Liver (tissue), 9 donors: ENCODE data around the gene CELF2. TPM values are rescaled to one million over a fixed set of nuclear protein-coding genes. Genes with fewer than 3 reads are reported as not detected.

Experiments used
- DNase-seq: peaks from one replicate; pipeline ENCODE4 v3.0.0-alpha.2; 2017; ENCODE audit warnings: low spot score
- H3K27ac ChIP-seq, 2 donors: one replicate each; pipeline ENCODE4 v1.7.0; 2013; ENCODE audit warnings: inconsistent platforms in 2 of 2, low read length in 2 of 2, control low read depth in 1 of 2, low read depth in 1 of 2, mild to moderate bottlenecking in 1 of 2
- H3K27me3 ChIP-seq, 4 donors: one replicate each; pipeline versions ENCODE4 v1.6.1 to v1.7.0; 2013; ENCODE audit warnings: low read length in 3 of 4, inconsistent platforms in 1 of 4, mild to moderate bottlenecking in 1 of 4, moderate library complexity in 1 of 4; ENCODE audit not compliant: control insufficient read depth in 4 of 4, insufficient read depth in 4 of 4
- H3K36me3 ChIP-seq, 4 donors: one replicate each; pipeline versions ENCODE4 v1.6.1 to v1.7.0; 2013; ENCODE audit warnings: low read length in 3 of 4, mild to moderate bottlenecking in 3 of 4, low read depth in 1 of 4, moderate library complexity in 1 of 4; ENCODE audit not compliant: control insufficient read depth in 4 of 4, insufficient read depth in 3 of 4
- H3K4me1 ChIP-seq, 4 donors: one replicate each; pipeline versions ENCODE4 v1.6.1 to v1.7.0; 2013; ENCODE audit warnings: low read length in 3 of 4, mild to moderate bottlenecking in 3 of 4, moderate library complexity in 1 of 4; ENCODE audit not compliant: control insufficient read depth in 4 of 4, insufficient read depth in 4 of 4
- H3K4me3 ChIP-seq, 3 donors: one replicate each; pipeline versions ENCODE4 v1.6.1 to v1.7.0; 2013; ENCODE audit warnings: low read length in 3 of 3, control low read depth in 1 of 3, low read depth in 1 of 3, mild to moderate bottlenecking in 1 of 3
- H3K9ac ChIP-seq, 2 donors: one replicate each; pipeline ENCODE4 v1.7.0; 2013; ENCODE audit warnings: low read length in 2 of 2, mild to moderate bottlenecking in 2 of 2, moderate library complexity in 2 of 2, control low read depth in 1 of 2, low read depth in 1 of 2
- H3K9me3 ChIP-seq, 4 donors: one replicate each; pipeline versions ENCODE4 v1.6.1 to v1.7.0; 2013; ENCODE audit warnings: low read length in 3 of 4; ENCODE audit not compliant: control insufficient read depth in 4 of 4
- ATF3 ChIP-seq: IDR thresholded peaks from 2 replicates; pipeline ENCODE4 v1.6.1; 2016; ENCODE audit warnings: antibody characterized with exemption
- CTCF ChIP-seq: fragments of 150-350 bp; IDR thresholded peaks from 2 replicates; pipeline ENCODE4 v1.5.1; 2017; ENCODE audit warnings: improper control_type of control experiment, low read depth, low read length; ENCODE audit not compliant: missing input control
- EGR1 ChIP-seq, 2 donors: IDR thresholded peaks; 2 replicates each; pipeline ENCODE4 v1.6.1; 2016 to 2018; ENCODE audit warnings: antibody characterized with exemption in 2 of 2, low read depth in 2 of 2
- FOXA1 ChIP-seq: IDR thresholded peaks from 2 replicates; pipeline ENCODE4 v1.6.1; 2016; ENCODE audit warnings: antibody characterized with exemption
- FOXA2 ChIP-seq: IDR thresholded peaks from 2 replicates; pipeline ENCODE4 v1.6.1; 2016; ENCODE audit warnings: antibody characterized with exemption
- GABPA ChIP-seq, 2 donors: IDR thresholded peaks in 1 of 2; conservative IDR thresholded peaks in 1 of 2; 2 replicates each; pipeline ENCODE4 v1.6.1; 2016; ENCODE audit warnings: antibody characterized with exemption in 2 of 2, mild to moderate bottlenecking in 1 of 2, moderate library complexity in 1 of 2
- HNF4A ChIP-seq, 2 donors: conservative IDR thresholded peaks; 2 replicates each; pipeline ENCODE4 v1.6.1; 2016; ENCODE audit warnings: antibody characterized with exemption in 2 of 2, mild to moderate bottlenecking in 2 of 2
- HNF4G ChIP-seq: IDR thresholded peaks from 2 replicates; pipeline ENCODE4 v1.6.1; 2016; ENCODE audit warnings: antibody characterized with exemption
- JUND ChIP-seq, 2 donors: IDR thresholded peaks; 2 replicates each; pipeline ENCODE4 v1.6.1; 2016; ENCODE audit warnings: antibody characterized with exemption in 2 of 2
- MAX ChIP-seq: IDR thresholded peaks from 2 replicates; pipeline ENCODE4 v1.6.1; 2016; ENCODE audit warnings: antibody characterized with exemption
- NR2F2 ChIP-seq: IDR thresholded peaks from 2 replicates; pipeline ENCODE4 v1.6.1; 2016; ENCODE audit warnings: antibody characterized with exemption
- RAD21 ChIP-seq, 2 donors: IDR thresholded peaks; 2 replicates each; pipeline ENCODE4 v1.6.1; 2016; ENCODE audit warnings: antibody characterized with exemption in 2 of 2, mild to moderate bottlenecking in 2 of 2
- RXRA ChIP-seq, 2 donors: IDR thresholded peaks; 2 replicates each; pipeline ENCODE4 v1.6.1; 2017 to 2018; ENCODE audit warnings: antibody characterized with exemption in 2 of 2, mild to moderate bottlenecking in 1 of 2
- SP1 ChIP-seq: IDR thresholded peaks from 2 replicates; pipeline ENCODE4 v1.6.1; 2018; ENCODE audit warnings: antibody characterized with exemption, mild to moderate bottlenecking
- TAF1 ChIP-seq: conservative IDR thresholded peaks from 2 replicates; pipeline ENCODE4 v1.6.1; 2016; ENCODE audit warnings: antibody characterized with exemption, mild to moderate bottlenecking
- YY1 ChIP-seq: IDR thresholded peaks from 2 replicates; pipeline ENCODE4 v1.6.1; 2016; ENCODE audit warnings: antibody characterized with exemption, mild to moderate bottlenecking
- WGBS: extraction: QIAGEN DNeasy Blood & Tissue Kit; methylation state at CpG from one replicate; pipeline ENCODE4 v1.1.7; 2013; 5-methylcytosine and 5-hydroxymethylcytosine counted together
- polyA plus RNA-seq, 2 donors: library from polyadenylated mRNA; stranded (reverse) in 1 of 2; unstranded in 1 of 2; fragments of 200-250 nt in 1 of 2; fragments of >200 nt in 1 of 2; fragmentation: Nextera tagmentation in 1 of 2; extraction: Ambion mirVana in 1 of 2; gene quantifications; one replicate each; pipeline versions ENCODE4 v1.2.1 to v1.2.3, GENCODE V29; 2013 to 2015
- total RNA-seq, 2 donors: library from RNA; depleted of rRNA; stranded (reverse); fragments of >200 nt; gene quantifications; one replicate each; pipeline ENCODE4 v1.2.3, GENCODE V29; 2014
- donor health status: healthy.
- donor health status: healthy.
- donor health status: healthy.
- donor health status: healthy.
- donor health status: healthy.

Gene CELF2
- total and polyA plus RNA-seq, 4 donors, result 1.4 to 8.5 (median 5.6) TPM

GRCh38 chr10:11189582-11190376 is 172.1 kb downstream of the CELF2 start:
- Histone ChIP-seq H3K4me3 (no peak overlapping the region), H3K9me3 (peaks cover 0 to 6% (median 2%) of the 10 kb centered on the region in 4 donors), H3K9ac (no peak overlapping the region), H3K4me1 (no peaks in the 10 kb centered on the region), H3K27ac (no peak overlapping the region), H3K27me3 (peaks cover 0 to 4% (median 0%) of the 10 kb centered on the region in 4 donors), H3K36me3 (no peaks in the 10 kb centered on the region)
- no peak for TF ChIP-seq ATF3
- TF ChIP-seq EGR1 (IDR thresholded peaks at IDR 0.05; ENCODE audit: low read depth in 2 of 2), result no peak
- TF ChIP-seq SP1, result no peak
- TF ChIP-seq MAX, result no peak
- no peak for TF ChIP-seq FOXA2
- TF ChIP-seq RAD21 (IDR thresholded peaks at IDR 0.05), result no peak
- TF ChIP-seq HNF4A (conservative IDR thresholded peaks at IDR 0.05), result no peak
- no peak for TF ChIP-seq TAF1
- no peak for TF ChIP-seq JUND (IDR thresholded peaks at IDR 0.05)
- TF ChIP-seq GABPA (IDR thresholded peaks at IDR 0.05 in 1 of 2, conservative IDR thresholded peaks at IDR 0.05 in 1 of 2), result no peak
- TF ChIP-seq RXRA (IDR thresholded peaks at IDR 0.05), result no peak
- TF ChIP-seq YY1, result no peak
- TF ChIP-seq HNF4G, result no peak
- no peak for TF ChIP-seq NR2F2
- no peak for TF ChIP-seq CTCF
- TF ChIP-seq FOXA1, result no peak
- DNase-seq, result no peak
- WGBS, result 60% methylated on average over 6 of the region's 6 CpGs

- H3K9me3 ChIP-seq, result no peaks in the 10 kb centered on the region
- H3K27ac ChIP-seq, result no peak overlapping the region
- WGBS, result 60% methylated on average over 5 of the region's 5 CpGs
- no peak overlapping the region for H3K9ac ChIP-seq
- no peaks in the 10 kb centered on the region for H3K36me3 ChIP-seq
- H3K4me3 ChIP-seq, result no peak overlapping the region
- DNase-seq, result no peak
- no peaks in the 10 kb centered on the region for H3K4me1 ChIP-seq
- peaks cover 0 to 4% (median 0%) of the 10 kb centered on the region in 4 donors for H3K27me3 ChIP-seq
- TF ChIP-seq RAD21 (IDR thresholded peaks at IDR 0.05), result no peak
- TF ChIP-seq GABPA (IDR thresholded peaks at IDR 0.05 in 1 of 2, conservative IDR thresholded peaks at IDR 0.05 in 1 of 2), result no peak
Observed at GRCh38 chr10:11191190-11191589, 173.5 kb downstream of the CELF2 start.

- no peaks in the 10 kb centered on the region for H3K36me3 ChIP-seq
- H3K9ac ChIP-seq, result no peak overlapping the region
- TF ChIP-seq HNF4A (conservative IDR thresholded peaks at IDR 0.05), result no peak
- TF ChIP-seq TAF1, result no peak
- no peak for TF ChIP-seq YY1
- no peak for TF ChIP-seq CTCF
- TF ChIP-seq MAX, result no peak
- no peak for TF ChIP-seq FOXA2
- no peaks in the 10 kb centered on the region for H3K9me3 ChIP-seq
- H3K4me3 ChIP-seq, result no peak overlapping the region
- no peak overlapping the region for H3K27ac ChIP-seq
- WGBS, result 70% methylated on average over 5 of the region's 5 CpGs
- H3K4me1 ChIP-seq, result no peaks in the 10 kb centered on the region
- H3K27me3 ChIP-seq, result peaks cover 0 to 4% (median 0%) of the 10 kb centered on the region in 4 donors
- no peak for DNase-seq
Observed at GRCh38 chr10:11191678-11192077, 174.0 kb downstream of the CELF2 start.
